Activated CD8-positive, alpha-beta T cell treated with anti-CD3 and anti-CD28 coated beads for 36 hours (primary cell): Measurements from ENCODE around the gene HERC5. TPM values are rescaled to one million over a fixed set of nuclear protein-coding genes. Genes with fewer than 3 reads are reported as not detected.
"Not testable (repeated sequence)": the region's sequence is repeated elsewhere in the genome, so short reads cannot be mapped to it uniquely, and the experiment has no call there.

Experiments
- ATAC-seq: fragments of 200-7000 bp; cut with Tn5 transposase; one replicate; pipeline ENCODE4 v1.10.0; 2021; ENCODE audit warnings: mild to moderate bottlenecking, moderate library complexity
- CTCF ChIA-PET: fragments of 350-600 bp; sonication (Branson Sonifier 250); formaldehyde crosslinking; loops from one replicate; lab custom pipeline; 2021; ENCODE audit warnings: antibody characterized with exemption; lab: Charles Lee
- POLR2A ChIA-PET: fragments of 350-600 bp; sonication (Branson Sonifier 250); formaldehyde crosslinking; loops from one replicate; lab custom pipeline; 2021; ENCODE audit warnings: antibody characterized with exemption; lab: Charles Lee
- DNase-seq: peaks from one replicate; pipeline ENCODE4 v3.0.0-alpha.2; 2020
- H3K27ac Mint-ChIP-seq: one replicate; pipeline ENCODE4 v1.8.0; 2021; ENCODE audit warnings: mild to moderate bottlenecking, mixed read lengths
- H3K27me3 Mint-ChIP-seq: one replicate; pipeline ENCODE4 v1.8.0; 2021; ENCODE audit warnings: mixed read lengths
- H3K36me3 Mint-ChIP-seq: one replicate; pipeline ENCODE4 v1.8.0; 2021; ENCODE audit warnings: low read depth, mixed read lengths
- H3K4me1 Mint-ChIP-seq: one replicate; pipeline ENCODE4 v1.8.0; 2021; ENCODE audit warnings: low read depth, mixed read lengths
- H3K4me3 Mint-ChIP-seq: one replicate; pipeline ENCODE4 v1.8.0; 2021; ENCODE audit warnings: mild to moderate bottlenecking, moderate library complexity, mixed read lengths
- H3K9me3 Mint-ChIP-seq: one replicate; pipeline ENCODE4 v1.8.0; 2021; ENCODE audit warnings: mixed read lengths
- CTCF ChIP-seq: fragments of 200-600 bp; IDR thresholded peaks from one replicate; pipeline ENCODE4 v1.8.0; 2022; ENCODE audit warnings: antibody characterized with exemption, mild to moderate bottlenecking
- intact Hi-C: fragments of 100-400 bp; cut with micrococcal nuclease; formaldehyde crosslinking; loops from one replicate; pipeline ENCODE4 v1.10.0; 2022
- total RNA-seq, 2 experiments: library from RNA; stranded (reverse); gene quantifications; one replicate each; pipeline ENCODE4 v1.2.3, GENCODE V29; 2021

The HERC5 gene
- total RNA-seq, 2 experiments from 2014 or later: 10.2 to 10.5 TPM

GRCh38 chr4:88533937-88534750, 77.2 kb downstream of the HERC5 start:
- ATAC-seq: no peak
- Mint-ChIP-seq H3K9me3 (no peaks in the 10 kb centered on the region), H3K27ac (no peak overlapping the region), H3K4me3 (no peak overlapping the region), H3K27me3 (no peaks in the 10 kb centered on the region), H3K4me1 (peaks cover 8% of the 10 kb centered on the region), H3K36me3 (no peaks in the 10 kb centered on the region)
- POLR2A ChIA-PET: interaction anchor here (0.6 kb wide), 1 partner anchor 211 kb away, joined by 6 read pairs; no protein-coding TSS in a partner anchor
- TF ChIP-seq CTCF: no peak
- DNase-seq: no peak
- intact Hi-C loops: no loop called here
- CTCF ChIA-PET: interaction anchor here (1.2 to 2.9 kb wide), 3 partner anchors 19 to 125 kb away, joined by 4 to 11 read pairs (median 9); no protein-coding TSS in a partner anchor

- no peaks in the 10 kb centered on the region for H3K27me3 Mint-ChIP-seq
- peak; percentile 75 for ATAC-seq
- peaks cover 11% of the 10 kb centered on the region for H3K4me1 Mint-ChIP-seq
- ChIA-PET POLR2A (interaction anchor here (0.8 kb wide), 1 partner anchor 255 kb away, joined by 4 read pairs; no protein-coding TSS in a partner anchor), CTCF (interaction anchor here (1.2 to 2.7 kb wide), 2 partner anchors 124 kb away, joined by 4 to 19 read pairs; no protein-coding TSS in a partner anchor)
- intact Hi-C loops: no loop called here
- H3K4me3 Mint-ChIP-seq: no peak overlapping the region
- no peak for DNase-seq
- H3K27ac Mint-ChIP-seq: no peak overlapping the region
- TF ChIP-seq CTCF: no peak
- no peaks in the 10 kb centered on the region for H3K36me3 Mint-ChIP-seq
- no peaks in the 10 kb centered on the region for H3K9me3 Mint-ChIP-seq
Measured at GRCh38 chr4:88535090-88535755, 78.3 kb downstream of the HERC5 start.

GRCh38 chr4:88537709-88538108, 80.8 kb downstream of the HERC5 start:
- Mint-ChIP-seq H3K9me3 (no peaks in the 10 kb centered on the region), H3K36me3 (no peaks in the 10 kb centered on the region), H3K4me1 (peaks cover 11% of the 10 kb centered on the region), H3K4me3 (no peak overlapping the region), H3K27me3 (no peaks in the 10 kb centered on the region), H3K27ac (no peak overlapping the region)
- ChIA-PET POLR2A (no interaction called here), CTCF (interaction anchor here (0.9 to 2.7 kb wide), 6 partner anchors 10 to 486 kb away, joined by 3 to 19 read pairs (median 8); no protein-coding TSS in a partner anchor)
- ATAC-seq (no peak), DNase-seq (no peak)
- intact Hi-C loops: loop anchor here (2.0 kb wide), 1 partner anchor 121 kb away; no protein-coding TSS in a partner anchor
- no peak for TF ChIP-seq CTCF

- intact Hi-C loops: loop anchor here (2.0 kb wide), 1 partner anchor 119 kb away; no protein-coding TSS in a partner anchor
- H3K27me3 Mint-ChIP-seq, H3K9me3 Mint-ChIP-seq, H3K36me3 Mint-ChIP-seq, POLR2A ChIA-PET, H3K4me3 Mint-ChIP-seq, H3K27ac Mint-ChIP-seq: not testable (repeated sequence)
- TF ChIP-seq CTCF: peak; percentile 74
- peak; percentile 45 for ATAC-seq
- peak; percentile 87 for DNase-seq
- CTCF ChIA-PET: interaction anchor here (0.6 to 4.0 kb wide), 76 partner anchors 9 to 530 kb away, joined by 3 to 58 read pairs (median 5); partner anchors contain the start of genes HERC3, NAP1L5 and PYURF
- peaks cover 11% of the 10 kb centered on the region for H3K4me1 Mint-ChIP-seq
Measured at GRCh38 chr4:88539322-88540068, 82.6 kb downstream of the HERC5 start.
